Liver (tissue), 3 donors: Measurements from ENCODE around the gene C19orf81.
"Not testable (repeated sequence)": the region's sequence is repeated elsewhere in the genome, so short reads cannot be mapped to it uniquely, and the experiment has no call there.

Experiments used
- CTCF ChIP-seq: fragments of 150-350 bp; IDR thresholded peaks from 2 replicates; pipeline ENCODE4 v1.5.1; 2017; ENCODE audit warnings: improper control_type of control experiment, low read depth, low read length; ENCODE audit not compliant: missing input control
- MAX ChIP-seq: IDR thresholded peaks from 2 replicates; pipeline ENCODE4 v1.6.1; 2016; ENCODE audit warnings: antibody characterized with exemption
- RAD21 ChIP-seq, 2 donors: IDR thresholded peaks; 2 replicates each; pipeline ENCODE4 v1.6.1; 2016; ENCODE audit warnings: antibody characterized with exemption in 2 of 2, mild to moderate bottlenecking in 2 of 2
- RXRA ChIP-seq, 2 donors: IDR thresholded peaks; 2 replicates each; pipeline ENCODE4 v1.6.1; 2017 to 2018; ENCODE audit warnings: antibody characterized with exemption in 2 of 2, mild to moderate bottlenecking in 1 of 2
- donor health status: healthy.
- donor health status: healthy.

GRCh38 chr19:50604264-50605073, 44.8 kb upstream of the C19orf81 start:
- not testable (repeated sequence) for TF ChIP-seq RAD21 (IDR thresholded peaks at IDR 0.05); RXRA (IDR thresholded peaks at IDR 0.05); MAX; CTCF
